Adipose tissue (tissue), 3 donors: Measurements from ENCODE around the gene ZNF692. TPM values are rescaled to one million over a fixed set of nuclear protein-coding genes. Genes with fewer than 3 reads are reported as not detected.
A peak's percentile ranks its signal among the peaks of the same experiment; 100 is the strongest.

Source experiments
- H3K27ac ChIP-seq: one replicate; pipeline ENCODE4 v1.5.1; 2013; ENCODE audit warnings: low read depth, low read length
- WGBS, 3 donors: extraction: QIAGEN DNeasy Blood & Tissue Kit; methylation state at CpG; one replicate each; pipeline ENCODE4 v1.1.7; 2013; 5-methylcytosine and 5-hydroxymethylcytosine counted together
- polyA plus RNA-seq, 3 donors: library from polyadenylated mRNA; stranded (reverse); fragments of 200-250 nt; gene quantifications; one replicate each; pipeline ENCODE4 v1.2.3, GENCODE V29; 2013
- donor health status: healthy with polysubstance abuse.
- donor health status: Bipolar disorder and iron deficiency.
- donor health status: healthy.

ZNF692 gene
- polyA plus RNA-seq, 3 donors = 18.3 to 30.4 (median 25.3) TPM

GRCh38 chr1:248853663-248854375 lies 5.1 kb downstream of the ZNF692 start:
- H3K27ac ChIP-seq = no peak overlapping the region
- WGBS, 3 donors = 84 to 85% (median 85%) methylated on average over 8 of the region's 8 CpGs

- WGBS, 3 donors = 80 to 87% (median 81%) methylated on average over 7 of the region's 7 CpGs
Observed at GRCh38 chr1:248852481-248853405, 6.1 kb downstream of the ZNF692 start.

GRCh38 chr1:248851390-248851789 lies 7.5 kb downstream of the ZNF692 start:
- 88 to 94% (median 93%) methylated on average over 2 of the region's 2 CpGs for WGBS, 3 donors
- no peak overlapping the region for H3K27ac ChIP-seq

More at GRCh38 chr1:248852481-248853405, 6.1 kb downstream of the ZNF692 start:
- no peak overlapping the region for H3K27ac ChIP-seq

- whole genome bisulfite sequencing, 3 donors = 74 to 89% (median 87%) methylated on average over 10 of the region's 10 CpGs
Observed at GRCh38 chr1:248850536-248851251, 8.2 kb downstream of the ZNF692 start.

GRCh38 chr1:248850124-248850523 lies 8.8 kb downstream of the ZNF692 start:
- WGBS, 3 donors = 93 to 97% (median 94%) methylated on average over 9 of the region's 9 CpGs
- H3K27ac ChIP-seq = no peak overlapping the region

More at GRCh38 chr1:248850536-248851251, 8.2 kb downstream of the ZNF692 start:
- H3K27ac ChIP-seq = no peak overlapping the region

- no peak overlapping the region for H3K27ac ChIP-seq
Observed at GRCh38 chr1:248849637-248850036, 9.2 kb downstream of the ZNF692 start.

GRCh38 chr1:248849152-248849551 lies 9.7 kb downstream of the ZNF692 start:
- no peak overlapping the region for H3K27ac ChIP-seq
- WGBS, 3 donors = 76 to 87% (median 78%) methylated on average over 3 of the region's 3 CpGs

More at GRCh38 chr1:248849637-248850036, 9.2 kb downstream of the ZNF692 start:
- 76 to 90% (median 87%) methylated on average over 3 of the region's 3 CpGs for WGBS, 3 donors

- H3K27ac ChIP-seq = no peak overlapping the region
- 90 to 95% (median 93%) methylated on average over 8 of the region's 8 CpGs for WGBS, 3 donors
Observed at GRCh38 chr1:248848602-248849001, 10.3 kb downstream of the ZNF692 start.

- 96 to 97% (median 96%) methylated on average over 69 to 72 of the region's 72 CpGs for WGBS, 3 donors
Observed at GRCh38 chr1:248847956-248848561, 10.8 kb downstream of the ZNF692 start.

GRCh38 chr1:248847181-248847955 lies 11.5 kb downstream of the ZNF692 start:
- no peak overlapping the region for H3K27ac ChIP-seq
- WGBS, 3 donors = 93 to 95% (median 94%) methylated on average over 68 to 76 of the region's 76 CpGs

More at GRCh38 chr1:248847956-248848561, 10.8 kb downstream of the ZNF692 start:
- H3K27ac ChIP-seq = no peak overlapping the region

- no peak overlapping the region for H3K27ac ChIP-seq
- WGBS, 3 donors = 81 to 90% (median 89%) methylated on average over 8 of the region's 8 CpGs
Observed at GRCh38 chr1:248844526-248844925, 14.4 kb downstream of the ZNF692 start.

GRCh38 chr1:248843687-248844086 lies 15.2 kb downstream of the ZNF692 start:
- H3K27ac ChIP-seq = no peak overlapping the region
- WGBS, 3 donors = 52 to 90% (median 89%) methylated on average over 3 of the region's 3 CpGs

GRCh38 chr1:248842781-248843331 lies 16.0 kb downstream of the ZNF692 start:
- H3K27ac ChIP-seq = no peak overlapping the region
- 86 to 91% (median 90%) methylated on average over 8 of the region's 8 CpGs for WGBS, 3 donors

- 47 to 56% (median 54%) methylated on average over 12 of the region's 12 CpGs for WGBS, 3 donors
- no peak overlapping the region for H3K27ac ChIP-seq
Observed at GRCh38 chr1:248841702-248842395, 17.0 kb downstream of the ZNF692 start.

GRCh38 chr1:248840946-248841345 lies 17.9 kb downstream of the ZNF692 start:
- WGBS, 3 donors = 87 to 92% (median 91%) methylated on average over 4 of the region's 4 CpGs
- H3K27ac ChIP-seq = no peak overlapping the region

- H3K27ac ChIP-seq = peak overlapping the region; percentile 98
- WGBS, 3 donors = 6 to 19% (median 16%) methylated on average over 10 of the region's 10 CpGs
Observed at GRCh38 chr1:248839168-248839555, 19.7 kb downstream of the ZNF692 start.
